ENCODE measurements around the gene STAB2. TPM values are rescaled to one million over a fixed set of nuclear protein-coding genes. Genes with fewer than 3 reads are reported as not detected.

Gene STAB2
- total RNA-seq, 1 donor from 2014 or later, result not detected

GRCh38 chr12:103737881-103738280 lies 150.8 kb downstream of the STAB2 start:
- peaks cover 57% of the 10 kb centered on the region for H3K27me3 Mint-ChIP-seq (ENCODE audit: low read depth)
- no peaks in the 10 kb centered on the region for H3K36me3 Mint-ChIP-seq
- no peaks in the 10 kb centered on the region for H3K9me3 Mint-ChIP-seq
- no peak for TF ChIP-seq CTCF (IDR thresholded peaks at IDR 0.05; ENCODE audit: unreplicated experiment)
- H3K4me1 Mint-ChIP-seq, result no peaks in the 10 kb centered on the region
- DNase-seq (ENCODE audit: low spot score in 2 of 2, unreplicated experiment in 2 of 2), result no peak
- H3K4me3 Mint-ChIP-seq, result no peak overlapping the region
- H3K27ac Mint-ChIP-seq, result no peak overlapping the region

GRCh38 chr12:103742349-103742932 lies 155.4 kb downstream of the STAB2 start:
- peaks cover 26% of the 10 kb centered on the region for H3K27me3 Mint-ChIP-seq (ENCODE audit: low read depth)
- H3K4me1 Mint-ChIP-seq, result no peaks in the 10 kb centered on the region
- H3K9me3 Mint-ChIP-seq, result no peaks in the 10 kb centered on the region
- no peak overlapping the region for H3K4me3 Mint-ChIP-seq
- no peaks in the 10 kb centered on the region for H3K36me3 Mint-ChIP-seq
- no peak for DNase-seq (ENCODE audit: low spot score in 2 of 2, unreplicated experiment in 2 of 2)
- no peak overlapping the region for H3K27ac Mint-ChIP-seq
- no peak for TF ChIP-seq CTCF (IDR thresholded peaks at IDR 0.05; ENCODE audit: unreplicated experiment)

- no peaks in the 10 kb centered on the region for H3K9me3 Mint-ChIP-seq
- no peaks in the 10 kb centered on the region for H3K4me1 Mint-ChIP-seq
- H3K36me3 Mint-ChIP-seq, result no peaks in the 10 kb centered on the region
- no peak overlapping the region for H3K4me3 Mint-ChIP-seq
- no peak for TF ChIP-seq CTCF (IDR thresholded peaks at IDR 0.05; ENCODE audit: unreplicated experiment)
- DNase-seq (ENCODE audit: low spot score in 2 of 2, unreplicated experiment in 2 of 2), result no peak
- H3K27me3 Mint-ChIP-seq (ENCODE audit: low read depth), result peaks cover 19% of the 10 kb centered on the region
- H3K27ac Mint-ChIP-seq, result no peak overlapping the region
These were observed 156.7 kb downstream of the STAB2 start for GRCh38 chr12:103743788-103744187.

- TF ChIP-seq CTCF (IDR thresholded peaks at IDR 0.05; ENCODE audit: unreplicated experiment), result no peak
- Mint-ChIP-seq H3K27me3 (ENCODE audit: low read depth) (peaks cover 12% of the 10 kb centered on the region), H3K4me3 (no peak overlapping the region), H3K27ac (no peak overlapping the region), H3K4me1 (no peaks in the 10 kb centered on the region), H3K36me3 (no peaks in the 10 kb centered on the region), H3K9me3 (no peaks in the 10 kb centered on the region)
- no peak for DNase-seq (ENCODE audit: low spot score in 2 of 2, unreplicated experiment in 2 of 2)
These were observed 158.9 kb downstream of the STAB2 start for GRCh38 chr12:103745962-103746361.

GRCh38 chr12:103748002-103748401 lies 160.9 kb downstream of the STAB2 start:
- no peaks in the 10 kb centered on the region for H3K36me3 Mint-ChIP-seq
- DNase-seq (ENCODE audit: low spot score in 2 of 2, unreplicated experiment in 2 of 2), result no peak
- no peak overlapping the region for H3K4me3 Mint-ChIP-seq
- no peak overlapping the region for H3K27ac Mint-ChIP-seq
- no peak for TF ChIP-seq CTCF (IDR thresholded peaks at IDR 0.05; ENCODE audit: unreplicated experiment)
- no peaks in the 10 kb centered on the region for H3K4me1 Mint-ChIP-seq
- H3K9me3 Mint-ChIP-seq, result no peaks in the 10 kb centered on the region
- peaks cover 4% of the 10 kb centered on the region for H3K27me3 Mint-ChIP-seq (ENCODE audit: low read depth)

GRCh38 chr12:103748875-103749274 lies 161.8 kb downstream of the STAB2 start:
- H3K27me3 Mint-ChIP-seq (ENCODE audit: low read depth), result peaks cover 5% of the 10 kb centered on the region
- no peak for TF ChIP-seq CTCF (IDR thresholded peaks at IDR 0.05; ENCODE audit: unreplicated experiment)
- H3K4me3 Mint-ChIP-seq, result no peak overlapping the region
- H3K27ac Mint-ChIP-seq, result no peak overlapping the region
- no peaks in the 10 kb centered on the region for H3K4me1 Mint-ChIP-seq
- H3K36me3 Mint-ChIP-seq, result no peaks in the 10 kb centered on the region
- no peaks in the 10 kb centered on the region for H3K9me3 Mint-ChIP-seq
- no peak for DNase-seq (ENCODE audit: low spot score in 2 of 2, unreplicated experiment in 2 of 2)

Measured in mesothelial cell of epicardium (in vitro differentiated cells).